ENCODE measurements around the gene CNR1. TPM values are rescaled to one million over a fixed set of nuclear protein-coding genes. Genes with fewer than 3 reads are reported as not detected.

The CNR1 gene
- total and polyA plus RNA-seq, 4 donors = 1.9 to 99.3 (median 11.3) TPM

DNA sequence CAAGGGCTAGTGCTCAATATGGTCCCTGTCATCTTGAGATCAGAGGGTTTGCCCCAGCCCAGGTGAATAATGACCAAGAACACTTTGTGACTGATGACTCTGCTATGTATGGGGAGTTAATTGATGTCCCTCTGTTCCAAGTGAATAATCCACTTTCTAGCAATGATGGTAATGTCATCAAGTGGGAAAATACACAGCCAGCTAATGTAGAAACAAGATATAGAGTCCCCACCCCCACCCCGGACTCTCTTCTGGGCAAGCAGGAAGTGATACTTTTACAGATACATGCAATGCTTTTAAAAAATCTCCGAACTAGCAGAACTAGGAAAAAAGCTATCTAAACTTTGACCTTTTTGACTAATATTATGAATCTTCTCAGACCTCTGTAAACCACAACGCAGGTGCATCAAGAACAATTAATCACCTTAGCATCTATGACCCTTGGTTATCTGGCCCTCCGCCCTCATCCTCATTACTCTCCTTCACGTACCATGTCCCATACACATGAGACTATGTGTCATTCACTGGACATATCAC, 30.5 kb downstream of the CNR1 start:
- Histone ChIP-seq H3K9me3 (ENCODE audit: control insufficient read depth, low read length) (no peaks in the 10 kb centered on the region), H3K27me3 (ENCODE audit: control insufficient read depth in 1 of 2, insufficient read depth in 2 of 2, low read length in 1 of 2) (peaks cover 0 to 2% of the 10 kb centered on the region in 2 donors), H3K4me1 (ENCODE audit: control insufficient read depth in 1 of 2, insufficient read depth in 2 of 2, low read length in 2 of 2) (no peaks in the 10 kb centered on the region), H3K4me3 (ENCODE audit: low read length in 2 of 2) (no peak overlapping the region), H3K36me3 (ENCODE audit: control insufficient read depth in 1 of 2, insufficient read depth in 2 of 2, low read length in 1 of 2) (no peaks in the 10 kb centered on the region), H3K27ac (ENCODE audit: low read depth in 1 of 2, low read length in 2 of 2) (no peak overlapping the region)
- intact Hi-C loops (cut with DNase I) = no loop called here
- ATAC-seq (ENCODE audit: low FRiP score) = no peak
- DNase-seq = no peak
- 81 to 85% methylated on average over 5 of the region's 5 CpGs for WGBS, 2 donors

GRCh38 chr6:88134575-88134974, 31.6 kb downstream of the CNR1 start:
- H3K36me3 ChIP-seq (ENCODE audit: control insufficient read depth in 1 of 2, insufficient read depth in 2 of 2, low read length in 1 of 2) = no peaks in the 10 kb centered on the region
- H3K4me1 ChIP-seq (ENCODE audit: control insufficient read depth in 1 of 2, insufficient read depth in 2 of 2, low read length in 2 of 2) = no peaks in the 10 kb centered on the region
- DNase-seq (no peak), ATAC-seq (ENCODE audit: low FRiP score) (no peak)
- intact Hi-C loops (cut with DNase I) = no loop called here
- H3K9me3 ChIP-seq (ENCODE audit: control insufficient read depth, low read length) = no peaks in the 10 kb centered on the region
- no peak overlapping the region for H3K4me3 ChIP-seq (ENCODE audit: low read length in 2 of 2)
- H3K27ac ChIP-seq (ENCODE audit: low read depth in 1 of 2, low read length in 2 of 2) = no peak overlapping the region
- peaks cover 0 to 2% of the 10 kb centered on the region in 2 donors for H3K27me3 ChIP-seq (ENCODE audit: control insufficient read depth in 1 of 2, insufficient read depth in 2 of 2, low read length in 1 of 2)
- WGBS, 2 donors = 82 to 85% methylated on average over 4 of the region's 4 CpGs

DNA sequence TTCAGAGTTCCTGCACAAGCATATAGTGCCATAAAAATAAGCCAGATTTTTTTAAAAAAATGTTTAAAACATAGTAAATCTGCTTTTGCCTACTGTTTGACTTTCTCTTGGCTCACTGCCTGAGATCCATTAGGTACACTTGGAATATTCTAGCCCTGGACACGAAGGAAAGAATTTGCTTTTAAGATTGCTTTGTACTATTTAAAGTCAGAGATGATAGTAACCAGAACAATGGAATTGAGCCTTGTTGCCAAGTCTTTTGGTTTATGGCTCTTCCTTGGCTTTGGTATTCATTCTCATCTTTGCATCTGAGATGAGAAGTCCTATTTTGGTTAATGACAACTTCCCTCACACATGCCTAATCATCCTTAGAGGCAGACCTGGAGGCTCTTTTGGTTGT, 32.4 kb downstream of the CNR1 start:
- Histone ChIP-seq H3K27me3 (ENCODE audit: control insufficient read depth in 1 of 2, insufficient read depth in 2 of 2, low read length in 1 of 2) (peaks cover 0 to 2% of the 10 kb centered on the region in 2 donors), H3K4me3 (ENCODE audit: low read length in 2 of 2) (no peak overlapping the region), H3K36me3 (ENCODE audit: control insufficient read depth in 1 of 2, insufficient read depth in 2 of 2, low read length in 1 of 2) (no peaks in the 10 kb centered on the region), H3K9me3 (ENCODE audit: control insufficient read depth, low read length) (no peaks in the 10 kb centered on the region), H3K4me1 (ENCODE audit: control insufficient read depth in 1 of 2, insufficient read depth in 2 of 2, low read length in 2 of 2) (no peaks in the 10 kb centered on the region), H3K27ac (ENCODE audit: low read depth in 1 of 2, low read length in 2 of 2) (no peak overlapping the region)
- DNase-seq (no peak), ATAC-seq (ENCODE audit: low FRiP score) (no peak)
- intact Hi-C loops (cut with DNase I) = no loop called here
- 11 to 13% methylated on average over 1 of the region's 1 CpG for WGBS, 2 donors

GRCh38 chr6:88124925-88125557, 41.1 kb downstream of the CNR1 start:
- ATAC-seq (ENCODE audit: low FRiP score) = no peak

DNA sequence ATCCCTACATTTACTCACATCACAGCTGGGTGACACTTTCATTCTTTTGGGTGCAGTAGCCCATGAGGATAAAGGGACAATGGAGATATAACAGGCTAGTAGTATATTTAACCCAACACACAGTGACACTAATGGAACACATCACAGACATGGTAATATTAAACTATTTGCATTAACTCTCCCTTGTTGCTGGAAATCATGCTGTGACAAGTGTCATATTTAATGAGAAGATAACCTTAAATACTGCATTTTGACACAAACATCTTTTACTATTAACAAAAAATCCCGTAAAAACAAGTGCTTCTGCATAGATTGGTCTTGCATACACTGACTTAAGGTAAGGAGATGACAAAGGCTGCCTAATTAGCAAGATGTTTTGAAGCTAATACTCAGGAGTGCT, 45.5 kb downstream of the CNR1 start:
- Histone ChIP-seq H3K27me3 (ENCODE audit: control insufficient read depth in 1 of 2, insufficient read depth in 2 of 2, low read length in 1 of 2) (no peaks in the 10 kb centered on the region), H3K9me3 (ENCODE audit: control insufficient read depth, low read length) (peaks cover 7% of the 10 kb centered on the region), H3K4me3 (ENCODE audit: low read length in 2 of 2) (no peak overlapping the region), H3K27ac (ENCODE audit: low read depth in 1 of 2, low read length in 2 of 2) (no peak overlapping the region), H3K4me1 (ENCODE audit: control insufficient read depth in 1 of 2, insufficient read depth in 2 of 2, low read length in 2 of 2) (no peaks in the 10 kb centered on the region), H3K36me3 (ENCODE audit: control insufficient read depth in 1 of 2, insufficient read depth in 2 of 2, low read length in 1 of 2) (no peaks in the 10 kb centered on the region)
- intact Hi-C loops (cut with DNase I) = no loop called here
- DNase-seq = no peak
- 40 to 66% methylated on average over 1 of the region's 1 CpG for WGBS, 2 donors
- no peak for ATAC-seq (ENCODE audit: low FRiP score)

More at GRCh38 chr6:88124925-88125557, 41.1 kb downstream of the CNR1 start:
- Histone ChIP-seq H3K9me3 (ENCODE audit: control insufficient read depth, low read length) (peaks cover 9% of the 10 kb centered on the region), H3K27ac (ENCODE audit: low read depth in 1 of 2, low read length in 2 of 2) (no peak overlapping the region), H3K36me3 (ENCODE audit: control insufficient read depth in 1 of 2, insufficient read depth in 2 of 2, low read length in 1 of 2) (no peaks in the 10 kb centered on the region), H3K27me3 (ENCODE audit: control insufficient read depth in 1 of 2, insufficient read depth in 2 of 2, low read length in 1 of 2) (no peaks in the 10 kb centered on the region), H3K4me1 (ENCODE audit: control insufficient read depth in 1 of 2, insufficient read depth in 2 of 2, low read length in 2 of 2) (no peaks in the 10 kb centered on the region), H3K4me3 (ENCODE audit: low read length in 2 of 2) (no peak overlapping the region)
- intact Hi-C loops (cut with DNase I) = no loop called here
- 78 to 83% methylated on average over 3 of the region's 3 CpGs for WGBS, 2 donors
- DNase-seq = no peak

DNA sequence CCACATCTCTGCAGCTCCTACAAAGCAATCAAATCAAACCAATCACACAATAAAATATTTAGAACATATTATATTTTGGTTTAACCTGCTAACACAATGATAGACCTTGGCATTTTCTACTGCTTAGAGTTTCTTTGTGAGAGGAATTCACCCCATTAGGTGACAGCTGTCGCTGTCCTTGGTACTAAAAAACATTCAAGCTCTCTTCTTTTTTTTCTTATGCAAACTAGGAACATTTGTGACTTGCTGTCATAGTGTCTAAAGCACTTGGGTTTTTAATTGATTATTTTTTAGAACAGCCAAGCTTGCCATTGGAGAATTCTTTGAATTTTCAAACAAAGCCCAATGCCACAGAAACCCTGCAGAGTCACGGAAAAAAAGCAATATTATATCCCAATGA, 46.4 kb downstream of the CNR1 start:
- Histone ChIP-seq H3K4me1 (ENCODE audit: control insufficient read depth in 1 of 2, insufficient read depth in 2 of 2, low read length in 2 of 2) (no peaks in the 10 kb centered on the region), H3K4me3 (ENCODE audit: low read length in 2 of 2) (no peak overlapping the region), H3K27ac (ENCODE audit: low read depth in 1 of 2, low read length in 2 of 2) (no peak overlapping the region), H3K9me3 (ENCODE audit: control insufficient read depth, low read length) (peaks cover 4% of the 10 kb centered on the region), H3K36me3 (ENCODE audit: control insufficient read depth in 1 of 2, insufficient read depth in 2 of 2, low read length in 1 of 2) (no peaks in the 10 kb centered on the region), H3K27me3 (ENCODE audit: control insufficient read depth in 1 of 2, insufficient read depth in 2 of 2, low read length in 1 of 2) (no peaks in the 10 kb centered on the region)
- no peak for ATAC-seq (ENCODE audit: low FRiP score)
- DNase-seq = no peak
- 44 to 58% methylated on average over 2 of the region's 2 CpGs for WGBS, 2 donors
- intact Hi-C loops (cut with DNase I) = no loop called here

DNA sequence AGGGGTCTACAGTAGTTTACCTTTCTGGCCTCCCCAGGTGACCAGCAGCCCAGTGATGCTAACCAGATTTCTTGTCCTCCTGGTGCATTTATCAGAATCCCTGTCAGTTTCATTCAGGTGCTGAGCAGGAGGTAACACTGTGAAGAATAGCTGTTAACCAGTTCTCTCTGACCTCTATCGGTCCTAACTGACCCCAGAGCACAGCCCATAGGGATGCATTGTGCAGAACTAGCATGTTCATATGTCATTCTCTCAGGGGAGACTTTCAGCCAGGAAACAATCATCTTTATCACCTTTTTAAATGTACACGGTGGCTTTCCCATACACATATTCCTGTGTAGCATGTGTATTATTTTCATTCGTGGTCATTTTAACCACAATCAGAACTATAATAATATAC, 49.9 kb downstream of the CNR1 start:
- Histone ChIP-seq H3K4me1 (ENCODE audit: control insufficient read depth in 1 of 2, insufficient read depth in 2 of 2, low read length in 2 of 2) (no peaks in the 10 kb centered on the region), H3K36me3 (ENCODE audit: control insufficient read depth in 1 of 2, insufficient read depth in 2 of 2, low read length in 1 of 2) (no peaks in the 10 kb centered on the region), H3K9me3 (ENCODE audit: control insufficient read depth, low read length) (peaks cover 4% of the 10 kb centered on the region), H3K4me3 (ENCODE audit: low read length in 2 of 2) (no peak overlapping the region), H3K27me3 (ENCODE audit: control insufficient read depth in 1 of 2, insufficient read depth in 2 of 2, low read length in 1 of 2) (no peaks in the 10 kb centered on the region), H3K27ac (ENCODE audit: low read depth in 1 of 2, low read length in 2 of 2) (no peak overlapping the region)
- intact Hi-C loops (cut with DNase I) = no loop called here
- WGBS, 2 donors = 61 to 62% methylated on average over 3 of the region's 3 CpGs
- DNase-seq (no peak), ATAC-seq (ENCODE audit: low FRiP score) (no peak)

GRCh38 chr6:88115307-88115706, 50.8 kb downstream of the CNR1 start:
- H3K36me3 ChIP-seq (ENCODE audit: control insufficient read depth in 1 of 2, insufficient read depth in 2 of 2, low read length in 1 of 2) = no peaks in the 10 kb centered on the region
- H3K27ac ChIP-seq (ENCODE audit: low read depth in 1 of 2, low read length in 2 of 2) = no peak overlapping the region
- 33 to 64% methylated on average over 2 of the region's 2 CpGs for WGBS, 2 donors
- H3K9me3 ChIP-seq (ENCODE audit: control insufficient read depth, low read length) = peaks cover 4% of the 10 kb centered on the region
- DNase-seq (no peak), ATAC-seq (ENCODE audit: low FRiP score) (no peak)
- H3K4me3 ChIP-seq (ENCODE audit: low read length in 2 of 2) = no peak overlapping the region
- intact Hi-C loops (cut with DNase I) = no loop called here
- H3K4me1 ChIP-seq (ENCODE audit: control insufficient read depth in 1 of 2, insufficient read depth in 2 of 2, low read length in 2 of 2) = no peaks in the 10 kb centered on the region
- no peaks in the 10 kb centered on the region for H3K27me3 ChIP-seq (ENCODE audit: control insufficient read depth in 1 of 2, insufficient read depth in 2 of 2, low read length in 1 of 2)

- ATAC-seq (ENCODE audit: low FRiP score) (no peak), DNase-seq (no peak)
- intact Hi-C loops (cut with DNase I) = no loop called here
- 31 to 42% methylated on average over 2 of the region's 2 CpGs for WGBS, 2 donors
- peaks cover 4% of the 10 kb centered on the region for H3K9me3 ChIP-seq (ENCODE audit: control insufficient read depth, low read length)
- H3K4me1 ChIP-seq (ENCODE audit: control insufficient read depth in 1 of 2, insufficient read depth in 2 of 2, low read length in 2 of 2) = no peaks in the 10 kb centered on the region
- no peak overlapping the region for H3K27ac ChIP-seq (ENCODE audit: low read depth in 1 of 2, low read length in 2 of 2)
- H3K27me3 ChIP-seq (ENCODE audit: control insufficient read depth in 1 of 2, insufficient read depth in 2 of 2, low read length in 1 of 2) = no peaks in the 10 kb centered on the region
- no peaks in the 10 kb centered on the region for H3K36me3 ChIP-seq (ENCODE audit: control insufficient read depth in 1 of 2, insufficient read depth in 2 of 2, low read length in 1 of 2)
- H3K4me3 ChIP-seq (ENCODE audit: low read length in 2 of 2) = no peak overlapping the region
These were observed 51.3 kb downstream of the CNR1 start for GRCh38 chr6:88114838-88115237.
